ENCODE data around the gene STAP1. TPM values are rescaled to one million over a fixed set of nuclear protein-coding genes. Genes with fewer than 3 reads are reported as not detected.

The STAP1 gene
- total RNA-seq, 2 donors from 2014 or later = 0.34 TPM; not detected in 1

- Histone ChIP-seq H3K36me3 (no peaks in the 10 kb centered on the region), H3K27ac (no peak overlapping the region), H3K4me1 (replicated peaks) (no peaks in the 10 kb centered on the region), H3K4me3 (no peak overlapping the region), H3K27me3 (replicated peaks; ENCODE audit: insufficient read depth) (no peaks in the 10 kb centered on the region), H3K9me3 (no peaks in the 10 kb centered on the region)
- 88% methylated on average over 3 of the region's 3 CpGs for WGBS
- TF ChIP-seq POLR2A (IDR thresholded peaks at IDR 0.05) (no peak), CTCF (IDR thresholded peaks at IDR 0.05) (no peak), POLR2AphosphoS5 (IDR thresholded peaks at IDR 0.05) (no peak)
- DNase-seq (ENCODE audit: low spot score) = no peak
- intact Hi-C loops (cut with DNase I) = no loop called here
These were observed 4.4 kb upstream of the STAP1 start for GRCh38 chr4:67554096-67554495.

- Histone ChIP-seq H3K4me3 (no peak overlapping the region), H3K4me1 (replicated peaks) (no peaks in the 10 kb centered on the region), H3K36me3 (no peaks in the 10 kb centered on the region), H3K27me3 (replicated peaks; ENCODE audit: insufficient read depth) (no peaks in the 10 kb centered on the region), H3K9me3 (no peaks in the 10 kb centered on the region), H3K27ac (no peak overlapping the region)
- no peak for DNase-seq (ENCODE audit: low spot score)
- TF ChIP-seq POLR2AphosphoS5 (IDR thresholded peaks at IDR 0.05) (no peak), CTCF (IDR thresholded peaks at IDR 0.05) (no peak), POLR2A (IDR thresholded peaks at IDR 0.05) (no peak)
- WGBS = 69% methylated on average over 3 of the region's 3 CpGs
- intact Hi-C loops (cut with DNase I) = no loop called here
These were observed 3.1 kb upstream of the STAP1 start for GRCh38 chr4:67555447-67555846.

- no peak for DNase-seq (ENCODE audit: low spot score)
- TF ChIP-seq POLR2A (IDR thresholded peaks at IDR 0.05) (no peak), POLR2AphosphoS5 (IDR thresholded peaks at IDR 0.05) (no peak), CTCF (IDR thresholded peaks at IDR 0.05) (no peak)
- intact Hi-C loops (cut with DNase I) = no loop called here
- Histone ChIP-seq H3K4me3 (no peak overlapping the region), H3K36me3 (no peaks in the 10 kb centered on the region), H3K27me3 (replicated peaks; ENCODE audit: insufficient read depth) (no peaks in the 10 kb centered on the region), H3K27ac (no peak overlapping the region), H3K4me1 (replicated peaks) (no peaks in the 10 kb centered on the region), H3K9me3 (no peaks in the 10 kb centered on the region)
- WGBS = 68% methylated on average over 2 of the region's 2 CpGs
These were observed 2.1 kb upstream of the STAP1 start for GRCh38 chr4:67556436-67556835.

DNA sequence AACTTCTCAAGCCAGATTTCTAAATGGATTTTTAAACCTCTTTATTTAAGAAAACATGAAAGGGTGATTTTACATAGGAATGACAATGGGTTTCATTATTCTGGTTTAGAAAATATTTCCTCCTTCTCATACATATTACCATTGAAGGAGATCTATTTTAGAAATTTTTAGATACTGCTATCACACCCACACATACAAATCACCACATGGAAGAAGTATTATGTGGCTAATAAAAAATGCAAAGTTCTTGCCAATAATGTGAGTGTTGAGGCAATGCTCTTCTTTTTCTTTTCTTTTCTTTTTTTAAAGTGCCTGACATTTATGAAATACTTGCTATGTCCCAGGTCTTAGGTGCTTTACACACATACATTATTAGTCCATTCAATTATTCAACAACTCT is 6.8 kb downstream of the STAP1 start:
- no peak for DNase-seq (ENCODE audit: low spot score)
- Histone ChIP-seq H3K27me3 (replicated peaks; ENCODE audit: insufficient read depth) (no peaks in the 10 kb centered on the region), H3K27ac (no peak overlapping the region), H3K9me3 (no peaks in the 10 kb centered on the region), H3K36me3 (no peaks in the 10 kb centered on the region), H3K4me1 (replicated peaks) (no peaks in the 10 kb centered on the region), H3K4me3 (no peak overlapping the region)
- TF ChIP-seq POLR2AphosphoS5 (IDR thresholded peaks at IDR 0.05) = no peak
- TF ChIP-seq CTCF (IDR thresholded peaks at IDR 0.05) = no peak
- TF ChIP-seq POLR2A (IDR thresholded peaks at IDR 0.05) = no peak
- intact Hi-C loops (cut with DNase I) = no loop called here

GRCh38 chr4:67566335-67566734 is 7.8 kb downstream of the STAP1 start:
- no peak for DNase-seq (ENCODE audit: low spot score)
- Histone ChIP-seq H3K27ac (no peak overlapping the region), H3K4me3 (no peak overlapping the region), H3K9me3 (no peaks in the 10 kb centered on the region), H3K36me3 (no peaks in the 10 kb centered on the region), H3K27me3 (replicated peaks; ENCODE audit: insufficient read depth) (no peaks in the 10 kb centered on the region), H3K4me1 (replicated peaks) (no peaks in the 10 kb centered on the region)
- TF ChIP-seq POLR2AphosphoS5 (IDR thresholded peaks at IDR 0.05) (no peak), CTCF (IDR thresholded peaks at IDR 0.05) (no peak), POLR2A (IDR thresholded peaks at IDR 0.05) (no peak)
- 94% methylated on average over 3 of the region's 3 CpGs for WGBS
- intact Hi-C loops (cut with DNase I) = no loop called here
